Measurements from ENCODE around the gene CARMIL3.

- TF ChIP-seq CTCF (IDR thresholded peaks at IDR 0.05): no peak
- no peak for TF ChIP-seq POLR2AphosphoS5 (IDR thresholded peaks at IDR 0.05; ENCODE audit: insufficient read depth in 1 of 2, low read depth in 1 of 2)
- TF ChIP-seq POLR2A (IDR thresholded peaks at IDR 0.05): no peak
These were observed 63.8 kb downstream of the CARMIL3 start for GRCh38 chr14:24115422-24116127.

Data from vagina (tissue), 2 donors.